ENCODE results near the gene NRN1L. TPM values are rescaled to one million over a fixed set of nuclear protein-coding genes. Genes with fewer than 3 reads are reported as not detected.

The NRN1L gene
- total RNA-seq, 4 donors from 2014 or later = 4.3 to 5.6 (median 4.7) TPM; not detected in 1

- H3K36me3 ChIP-seq = peaks cover 49% of the 10 kb centered on the region
- no peaks in the 10 kb centered on the region for H3K9me3 ChIP-seq
- H3K4me3 ChIP-seq = no peak overlapping the region
- DNase-seq (ENCODE audit: low spot score in 2 of 2) = no peak
- H3K27ac ChIP-seq = peak overlapping the region; percentile 10
- TF ChIP-seq POLR2A (IDR thresholded peaks at IDR 0.05) = no peak
- peaks cover 38% of the 10 kb centered on the region for H3K4me1 ChIP-seq
- no peaks in the 10 kb centered on the region for H3K27me3 ChIP-seq
- 29% methylated on average over 1 of the region's 3 CpGs for WGBS
These were observed 13.4 kb upstream of the NRN1L start for GRCh38 chr16:67871256-67871655.

- H3K36me3 ChIP-seq = peaks cover 49% of the 10 kb centered on the region
These were observed 12.5 kb upstream of the NRN1L start for GRCh38 chr16:67872131-67872630.

GRCh38 chr16:67872631-67873434 is 11.9 kb upstream of the NRN1L start, which contains the start of gene EDC4:
EDC4 (plus strand) TSS chr16:67873052; CDS start chr16:67873262, 210 bp downstream.
- DNase-seq (ENCODE audit: low spot score in 2 of 2) = peak; percentile 93 to 94
- Histone ChIP-seq H3K36me3 (peaks cover 49% of the 10 kb centered on the region), H3K4me1 (peaks cover 38% of the 10 kb centered on the region), H3K9me3 (no peaks in the 10 kb centered on the region), H3K27me3 (no peaks in the 10 kb centered on the region), H3K4me3 (peak within 1 kb of the TSS; percentile 100), H3K27ac (peak within 1 kb of the TSS; percentile 91)
- WGBS = 10% methylated on average over 6 of the region's 72 CpGs
- TF ChIP-seq POLR2A (IDR thresholded peaks at IDR 0.05) (peak; percentile 8 to 53), POLR2AphosphoS5 (IDR thresholded peaks at IDR 0.05) (peak; percentile 44 to 95 (median 74)), EP300 (IDR thresholded peaks at IDR 0.05) (no peak), CTCF (IDR thresholded peaks at IDR 0.05) (no peak)

More at GRCh38 chr16:67872131-67872630, 12.5 kb upstream of the NRN1L start:
- no peak for TF ChIP-seq EP300 (IDR thresholded peaks at IDR 0.05)
- no peak for TF ChIP-seq POLR2A (IDR thresholded peaks at IDR 0.05)
- TF ChIP-seq CTCF (IDR thresholded peaks at IDR 0.05) = no peak
- TF ChIP-seq POLR2AphosphoS5 (IDR thresholded peaks at IDR 0.05) = no peak
- H3K9me3 ChIP-seq = no peaks in the 10 kb centered on the region
- DNase-seq (ENCODE audit: low spot score in 2 of 2) = no peak
- H3K4me1 ChIP-seq = peaks cover 38% of the 10 kb centered on the region
- peak overlapping the region; percentile 100 for H3K4me3 ChIP-seq
- H3K27ac ChIP-seq = peak overlapping the region; percentile 91
- 66% methylated on average over 2 of the region's 2 CpGs for WGBS
- no peaks in the 10 kb centered on the region for H3K27me3 ChIP-seq

GRCh38 chr16:67873435-67874370 is 11.0 kb upstream of the NRN1L start:
- no peak for DNase-seq (ENCODE audit: low spot score in 2 of 2)
- Histone ChIP-seq H3K4me3 (peak overlapping the region; percentile 100), H3K9me3 (no peaks in the 10 kb centered on the region), H3K36me3 (peaks cover 49% of the 10 kb centered on the region), H3K27ac (peak overlapping the region; percentile 91), H3K4me1 (peaks cover 38% of the 10 kb centered on the region), H3K27me3 (no peaks in the 10 kb centered on the region)
- TF ChIP-seq POLR2AphosphoS5 (IDR thresholded peaks at IDR 0.05) (no peak), POLR2A (IDR thresholded peaks at IDR 0.05) (no peak), EP300 (IDR thresholded peaks at IDR 0.05) (no peak), CTCF (IDR thresholded peaks at IDR 0.05) (no peak)
- WGBS = 16% methylated on average over 15 of the region's 23 CpGs

GRCh38 chr16:67874372-67874771 is 10.3 kb upstream of the NRN1L start:
- DNase-seq (ENCODE audit: low spot score in 2 of 2) = no peak
- Histone ChIP-seq H3K36me3 (peaks cover 49% of the 10 kb centered on the region), H3K9me3 (no peaks in the 10 kb centered on the region), H3K27me3 (no peaks in the 10 kb centered on the region), H3K27ac (no peak overlapping the region), H3K4me1 (peaks cover 38% of the 10 kb centered on the region), H3K4me3 (peak overlapping the region; percentile 100)
- TF ChIP-seq CTCF (IDR thresholded peaks at IDR 0.05) = no peak
- TF ChIP-seq POLR2A (IDR thresholded peaks at IDR 0.05) = no peak
- no peak for TF ChIP-seq POLR2AphosphoS5 (IDR thresholded peaks at IDR 0.05)
- no peak for TF ChIP-seq EP300 (IDR thresholded peaks at IDR 0.05)
- 45% methylated on average over 2 of the region's 3 CpGs for WGBS
